Caco-2 (cell line): ENCODE data around the gene GRID2IP. TPM values are rescaled to one million over a fixed set of nuclear protein-coding genes. Genes with fewer than 3 reads are reported as not detected.

ENCODE experiments used
- BruUV-seq: library from RNA; stranded (reverse); fragments of 400-500 nt; replicated peaks from 2 replicates; lab custom pipeline; 2021; lab: Mats Ljungman, UMichigan
- CTCF ChIA-PET: fragments of 300-600 bp; sonication (Branson Sonifier 250); formaldehyde crosslinking; loops from one replicate; lab custom pipeline; 2022; ENCODE audit warnings: antibody characterized with exemption; lab: Charles Lee
- POLR2A ChIA-PET: fragments of 300-600 bp; sonication (Branson Sonifier 250); formaldehyde crosslinking; loops from one replicate; lab custom pipeline; 2022; ENCODE audit warnings: antibody characterized with exemption; lab: Charles Lee
- DNase-seq, 2 experiments: peaks; one replicate each; pipeline versions ENCODE4 v3.0.0 to v3.0.0-alpha.2; 2020 to 2022
- H3K27me3 ChIP-seq: replicated peaks from 2 replicates; pipeline ENCODE4 v1.6.0; 2011; ENCODE audit warnings: low read length; ENCODE audit not compliant: control insufficient read depth, insufficient read depth
- H3K36me3 ChIP-seq: 2 replicates; pipeline ENCODE4 v1.5.1; 2011; ENCODE audit warnings: low read length; ENCODE audit not compliant: control insufficient read depth, insufficient read depth
- H3K4me1 ChIP-seq: fragments of 250-450 bp; sonication (Bioruptor Pico); 2 replicates; pipeline ENCODE4 v1.5.1; 2020; ENCODE audit warnings: mild to moderate bottlenecking
- H3K4me3 ChIP-seq: 2 replicates; pipeline ENCODE4 v1.5.1; 2011; ENCODE audit warnings: low read depth, mild to moderate bottlenecking, control low read depth, low read length
- H3K9me3 ChIP-seq: fragments of 250-450 bp; sonication (Bioruptor Pico); 2 replicates; pipeline ENCODE4 v1.5.1; 2020; ENCODE audit warnings: mild to moderate bottlenecking, moderate library complexity
- H3K27ac Mint-ChIP-seq: one replicate; pipeline ENCODE4 v1.8.0; 2022; ENCODE audit warnings: mixed read lengths; ENCODE audit not compliant: unreplicated experiment
- H3K27me3 Mint-ChIP-seq: one replicate; pipeline ENCODE4 v1.8.0; 2022; ENCODE audit warnings: mixed read lengths; ENCODE audit not compliant: insufficient read depth, unreplicated experiment
- H3K36me3 Mint-ChIP-seq: one replicate; pipeline ENCODE4 v1.8.0; 2022; ENCODE audit warnings: mild to moderate bottlenecking, mixed read lengths; ENCODE audit not compliant: insufficient read depth, unreplicated experiment
- H3K4me1 Mint-ChIP-seq: one replicate; pipeline ENCODE4 v1.8.0; 2022; ENCODE audit warnings: low read depth, mixed read lengths; ENCODE audit not compliant: unreplicated experiment
- H3K4me3 Mint-ChIP-seq: one replicate; pipeline ENCODE4 v1.8.0; 2022; ENCODE audit warnings: mild to moderate bottlenecking, moderate library complexity, mixed read lengths; ENCODE audit not compliant: unreplicated experiment
- H3K9me3 Mint-ChIP-seq: one replicate; pipeline ENCODE4 v1.8.0; 2022; ENCODE audit warnings: mixed read lengths; ENCODE audit not compliant: unreplicated experiment
- CTCF ChIP-seq, 2 experiments: fragments of 200-600 bp in 1 of 2; IDR thresholded peaks; 1 replicate in 1 of 2; 2 replicates in 1 of 2; pipeline versions ENCODE4 v1.5.1 to v1.8.0; 2011 to 2022; ENCODE audit warnings: antibody characterized with exemption in 1 of 2, control low read depth in 1 of 2, inconsistent platforms in 1 of 2, low read depth in 1 of 2, low read length in 1 of 2, mild to moderate bottlenecking in 1 of 2, moderate library complexity in 1 of 2; ENCODE audit not compliant: insufficient read depth in 1 of 2, severe bottlenecking in 1 of 2, unreplicated experiment in 1 of 2
- intact Hi-C: fragments of 100-400 bp; cut with micrococcal nuclease; formaldehyde crosslinking; loops from one replicate; pipeline ENCODE4 v1.10.0; 2022; ENCODE audit not compliant: unreplicated experiment
- total RNA-seq: library from RNA; stranded (reverse); gene quantifications from 2 replicates; pipeline ENCODE4 v1.2.3, GENCODE V29; 2022

Gene GRID2IP
- total RNA-seq, 1 experiment from 2014 or later = 0.95 TPM

DNA sequence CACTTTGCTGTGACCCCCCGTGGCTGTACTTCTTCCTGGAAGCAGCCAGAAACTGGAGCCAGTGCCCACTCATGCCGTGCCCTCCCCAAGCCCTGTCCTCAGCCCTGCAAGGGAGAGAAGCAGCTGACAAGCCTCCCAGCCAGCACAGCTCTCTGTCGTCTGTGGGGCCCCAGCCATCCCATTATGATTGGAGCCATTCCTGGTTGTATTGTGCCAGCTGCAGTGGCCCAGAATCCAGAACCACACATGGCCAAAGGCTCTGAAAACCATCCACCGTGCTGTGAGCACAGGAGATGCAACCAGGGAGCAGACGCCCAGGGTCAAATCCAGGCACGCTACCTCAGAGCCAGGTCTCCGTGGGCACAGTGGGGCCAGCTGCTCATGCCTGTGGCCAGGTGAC, 18.7 kb downstream of the GRID2IP start:
- CTCF ChIA-PET = no interaction called here
- Histone ChIP-seq H3K9me3 (no peaks in the 10 kb centered on the region), H3K4me1 (no peaks in the 10 kb centered on the region), H3K36me3 (no peaks in the 10 kb centered on the region), H3K4me3 (no peak overlapping the region), H3K27me3 (peaks cover 1% of the 10 kb centered on the region)
- no peak for DNase-seq
- Mint-ChIP-seq H3K4me3 (no peak overlapping the region), H3K27me3 (peaks cover 21% of the 10 kb centered on the region), H3K9me3 (no peaks in the 10 kb centered on the region), H3K36me3 (peaks cover 6% of the 10 kb centered on the region), H3K27ac (no peak overlapping the region), H3K4me1 (no peaks in the 10 kb centered on the region)
- POLR2A ChIA-PET = no interaction called here
- no TSS peak for BruUV-seq
- intact Hi-C loops = no loop called here
- TF ChIP-seq CTCF (IDR thresholded peaks at IDR 0.05; ENCODE audit: insufficient read depth in 1 of 2, low read depth in 1 of 2, low read length in 1 of 2, severe bottlenecking in 1 of 2, unreplicated experiment in 1 of 2) = no peak

GRCh38 chr7:6531492-6532279, 19.6 kb downstream of the GRID2IP start:
- peaks cover 1% of the 10 kb centered on the region for H3K27me3 ChIP-seq
- Mint-ChIP-seq H3K36me3 (peaks cover 6% of the 10 kb centered on the region), H3K27me3 (peaks cover 29% of the 10 kb centered on the region), H3K9me3 (no peaks in the 10 kb centered on the region), H3K4me1 (no peaks in the 10 kb centered on the region), H3K4me3 (peak overlapping the region; percentile 70), H3K27ac (no peak overlapping the region)
- CTCF ChIA-PET = interaction anchor here (0.5 to 1.0 kb wide), 3 partner anchors 27 to 1116 kb away, joined by 3 to 4 read pairs (median 3); no protein-coding TSS in a partner anchor
- intact Hi-C loops = no loop called here
- POLR2A ChIA-PET = no interaction called here
- TF ChIP-seq CTCF (IDR thresholded peaks at IDR 0.05; ENCODE audit: insufficient read depth in 1 of 2, low read depth in 1 of 2, low read length in 1 of 2, severe bottlenecking in 1 of 2, unreplicated experiment in 1 of 2) = no peak
- no peak overlapping the region; the same call in 1 of the 2 replicates for H3K4me3 ChIP-seq
- no TSS peak for BruUV-seq
- no peaks in the 10 kb centered on the region for H3K4me1 ChIP-seq
- H3K9me3 ChIP-seq = no peaks in the 10 kb centered on the region
- no peak for DNase-seq
- no peaks in the 10 kb centered on the region for H3K36me3 ChIP-seq

GRCh38 chr7:6530626-6531491, 20.4 kb downstream of the GRID2IP start:
- H3K9me3 Mint-ChIP-seq = no peaks in the 10 kb centered on the region
- no peak overlapping the region for H3K27ac Mint-ChIP-seq
- peak overlapping the region; percentile 70 for H3K4me3 Mint-ChIP-seq
- DNase-seq = peak in 1 of 2 experiments; percentile 52
- H3K4me3 ChIP-seq = peak overlapping the region; percentile 40
- no peaks in the 10 kb centered on the region for H3K9me3 ChIP-seq
- peaks cover 6% of the 10 kb centered on the region for H3K36me3 Mint-ChIP-seq
- no TSS peak for BruUV-seq
- intact Hi-C loops = no loop called here
- CTCF ChIA-PET = interaction anchor here (0.5 to 1.0 kb wide), 3 partner anchors 28 to 1115 kb away, joined by 3 to 4 read pairs (median 3); no protein-coding TSS in a partner anchor
- TF ChIP-seq CTCF (IDR thresholded peaks at IDR 0.05; ENCODE audit: insufficient read depth in 1 of 2, low read depth in 1 of 2, low read length in 1 of 2, severe bottlenecking in 1 of 2, unreplicated experiment in 1 of 2) = no peak
- H3K4me1 Mint-ChIP-seq = no peaks in the 10 kb centered on the region
- no peaks in the 10 kb centered on the region for H3K36me3 ChIP-seq
- peaks cover 28% of the 10 kb centered on the region for H3K27me3 Mint-ChIP-seq
- POLR2A ChIA-PET = no interaction called here
- H3K27me3 ChIP-seq = peaks cover 1% of the 10 kb centered on the region
- no peaks in the 10 kb centered on the region for H3K4me1 ChIP-seq
